Astrocyte (in vitro differentiated cells and primary cell): ENCODE measurements around the gene FA2H. TPM values are rescaled to one million over a fixed set of nuclear protein-coding genes. Genes with fewer than 3 reads are reported as not detected.

Experiments used
- DNase-seq: peaks from one replicate; pipeline ENCODE4 v3.0.0-alpha.2; 2010; ENCODE audit warnings: low read depth
- FAIRE-seq: peaks from 2 replicates; lab custom pipeline; 2011; peaks lifted over from hg19 to GRCh38; lab: Jason Lieb, UNC
- H2AFZ ChIP-seq: 2 replicates; pipeline ENCODE4 v1.6.0; 2012; ENCODE audit warnings: low read depth, low read length, inconsistent platforms
- H3K27ac ChIP-seq: 2 replicates; pipeline ENCODE4 v1.5.1; 2011; ENCODE audit warnings: low read depth, low read length, inconsistent platforms
- H3K27me3 ChIP-seq: 2 replicates; pipeline ENCODE4 v1.6.0; 2011; ENCODE audit warnings: low read length, inconsistent platforms; ENCODE audit not compliant: insufficient read depth
- H3K36me3 ChIP-seq: 2 replicates; pipeline ENCODE4 v1.5.1; 2011; ENCODE audit warnings: low read length, inconsistent platforms; ENCODE audit not compliant: insufficient read depth
- H3K4me1 ChIP-seq: 2 replicates; pipeline ENCODE4 v1.5.1; 2011; ENCODE audit warnings: low read length, inconsistent platforms; ENCODE audit not compliant: insufficient read depth
- H3K4me2 ChIP-seq: 2 replicates; pipeline ENCODE4 v1.6.0; 2012; ENCODE audit warnings: low read length, inconsistent platforms
- H3K4me3 ChIP-seq: 2 replicates; pipeline ENCODE4 v1.5.1; 2011; ENCODE audit warnings: low read depth, mild to moderate bottlenecking, low read length, inconsistent platforms; ENCODE audit not compliant: insufficient read depth
- H3K79me2 ChIP-seq: 2 replicates; pipeline ENCODE4 v1.6.0; 2012; ENCODE audit warnings: mild to moderate bottlenecking, low read length, inconsistent platforms; ENCODE audit not compliant: insufficient read depth
- H3K9ac ChIP-seq: 2 replicates; pipeline ENCODE4 v1.6.0; 2012; ENCODE audit warnings: mild to moderate bottlenecking, low read length, inconsistent platforms
- H3K9me3 ChIP-seq: 2 replicates; pipeline ENCODE4 v1.5.1; 2012; ENCODE audit warnings: low read depth, mild to moderate bottlenecking, low read length, inconsistent platforms; ENCODE audit not compliant: insufficient read depth
- H4K20me1 ChIP-seq: 2 replicates; pipeline ENCODE4 v1.6.0; 2012; ENCODE audit warnings: low read length, inconsistent platforms; ENCODE audit not compliant: insufficient read depth
- H3K27ac Mint-ChIP-seq: one replicate; pipeline ENCODE4 v1.8.0; 2021; ENCODE audit warnings: mild to moderate bottlenecking, mixed read lengths; ENCODE audit not compliant: unreplicated experiment
- H3K27me3 Mint-ChIP-seq: one replicate; pipeline ENCODE4 v1.8.0; 2021; ENCODE audit warnings: low read depth, mixed read lengths; ENCODE audit not compliant: unreplicated experiment
- H3K36me3 Mint-ChIP-seq: one replicate; pipeline ENCODE4 v1.8.0; 2021; ENCODE audit warnings: low read depth, mixed read lengths; ENCODE audit not compliant: unreplicated experiment
- H3K4me1 Mint-ChIP-seq: one replicate; pipeline ENCODE4 v1.8.0; 2021; ENCODE audit warnings: low read depth, mixed read lengths; ENCODE audit not compliant: unreplicated experiment
- H3K4me3 Mint-ChIP-seq: one replicate; pipeline ENCODE4 v1.8.0; 2021; ENCODE audit warnings: mild to moderate bottlenecking, moderate library complexity, mixed read lengths; ENCODE audit not compliant: unreplicated experiment
- H3K9me3 Mint-ChIP-seq: one replicate; pipeline ENCODE4 v1.8.0; 2021; ENCODE audit warnings: mild to moderate bottlenecking, mixed read lengths; ENCODE audit not compliant: unreplicated experiment
- CTCF ChIP-seq: IDR thresholded peaks from 2 replicates; pipeline ENCODE4 v1.5.1; 2011; ENCODE audit warnings: low read depth, mild to moderate bottlenecking, inconsistent platforms, low read length, moderate library complexity; ENCODE audit not compliant: insufficient read depth
- EZH2 ChIP-seq: IDR thresholded peaks from 2 replicates; pipeline ENCODE4 v1.6.1; 2012; ENCODE audit warnings: mild to moderate bottlenecking, low read length, inconsistent platforms; ENCODE audit not compliant: insufficient read depth
- total RNA-seq: library from RNA; stranded (reverse); gene quantifications from 2 replicates; pipeline ENCODE4 v1.2.1, GENCODE V29; 2021

Gene FA2H
- total RNA-seq, 1 donor from 2014 or later, result 0.14 TPM

GRCh38 chr16:74695450-74696422 lies 78.9 kb downstream of the FA2H start:
- no peaks in the 10 kb centered on the region for H3K4me1 ChIP-seq
- peak overlapping the region; percentile 83 for H3K4me2 ChIP-seq
- TF ChIP-seq EZH2, result no peak
- no peak for TF ChIP-seq CTCF
- H3K27ac ChIP-seq, result no peak overlapping the region
- Mint-ChIP-seq H3K4me3 (peak overlapping the region; percentile 85), H3K27ac (no peak overlapping the region), H3K9me3 (no peaks in the 10 kb centered on the region), H3K27me3 (no peaks in the 10 kb centered on the region), H3K36me3 (peaks cover 4% of the 10 kb centered on the region), H3K4me1 (peaks cover 1% of the 10 kb centered on the region)
- peak overlapping the region; percentile 32 for H3K4me3 ChIP-seq
- DNase-seq (peak; percentile 84), FAIRE-seq (peak; percentile 26)
- H3K9ac ChIP-seq, result no peak overlapping the region
- H3K36me3 ChIP-seq, result peaks cover 9% of the 10 kb centered on the region
- H2AFZ ChIP-seq, result peak overlapping the region; percentile 70
- peaks cover 10% of the 10 kb centered on the region for H3K79me2 ChIP-seq
- H3K9me3 ChIP-seq, result no peaks in the 10 kb centered on the region
- H3K27me3 ChIP-seq, result no peaks in the 10 kb centered on the region
- no peaks in the 10 kb centered on the region for H4K20me1 ChIP-seq

GRCh38 chr16:74691093-74691855 lies 83.3 kb downstream of the FA2H start:
- H3K27me3 Mint-ChIP-seq, result no peaks in the 10 kb centered on the region
- peaks cover under 1% of the 10 kb centered on the region for H3K4me1 Mint-ChIP-seq
- H3K4me2 ChIP-seq, result no peak overlapping the region
- no peak overlapping the region for H3K4me3 ChIP-seq
- H3K27ac ChIP-seq, result no peak overlapping the region
- H3K27ac Mint-ChIP-seq, result no peak overlapping the region
- peaks cover 10% of the 10 kb centered on the region for H3K36me3 ChIP-seq
- no peaks in the 10 kb centered on the region for H3K9me3 Mint-ChIP-seq
- H3K79me2 ChIP-seq, result no peaks in the 10 kb centered on the region
- H3K4me3 Mint-ChIP-seq, result no peak overlapping the region
- no peaks in the 10 kb centered on the region for H4K20me1 ChIP-seq
- no peak overlapping the region for H3K9ac ChIP-seq
- DNase-seq, result no peak
- FAIRE-seq, result no peak
- H2AFZ ChIP-seq, result no peak overlapping the region
- H3K9me3 ChIP-seq, result no peaks in the 10 kb centered on the region
- H3K27me3 ChIP-seq, result no peaks in the 10 kb centered on the region
- peaks cover 7% of the 10 kb centered on the region for H3K36me3 Mint-ChIP-seq
- TF ChIP-seq EZH2 (no peak), CTCF (no peak)
- H3K4me1 ChIP-seq, result no peaks in the 10 kb centered on the region
